ENCODE measurements around the gene PCLO. TPM values are rescaled to one million over a fixed set of nuclear protein-coding genes. Genes with fewer than 3 reads are reported as not detected.
"Not testable (repeated sequence)": the region's sequence is repeated elsewhere in the genome, so short reads cannot be mapped to it uniquely, and the experiment has no call there.

The PCLO gene
- total RNA-seq, 1 donor from 2014 or later = 1.7 TPM

GRCh38 chr7:83148776-83149175 is 13.9 kb downstream of the PCLO start:
- DNase-seq (ENCODE audit: missing footprints) = no peak
- intact Hi-C loops (cut with DNase I) = no loop called here
- ATAC-seq = no peak

- intact Hi-C loops (cut with DNase I) = no loop called here
- DNase-seq (ENCODE audit: missing footprints) (no peak), ATAC-seq (no peak)
Measured at GRCh38 chr7:83143107-83143506, 19.6 kb downstream of the PCLO start.

- DNase-seq (ENCODE audit: missing footprints) (no peak), ATAC-seq (no peak)
- intact Hi-C loops (cut with DNase I) = no loop called here
Measured at GRCh38 chr7:83142365-83142764, 20.3 kb downstream of the PCLO start.

GRCh38 chr7:83141927-83142326 is 20.8 kb downstream of the PCLO start:
- ATAC-seq = no peak
- no peak for DNase-seq (ENCODE audit: missing footprints)
- intact Hi-C loops (cut with DNase I) = no loop called here

GRCh38 chr7:83130623-83131545 is 31.8 kb downstream of the PCLO start:
- intact Hi-C loops (cut with DNase I) = no loop called here
- ATAC-seq (no peak), DNase-seq (ENCODE audit: missing footprints) (no peak)

GRCh38 chr7:83130191-83130590 is 32.5 kb downstream of the PCLO start:
- ATAC-seq = no peak
- intact Hi-C loops (cut with DNase I) = no loop called here
- no peak for DNase-seq (ENCODE audit: missing footprints)

GRCh38 chr7:83119494-83119893 is 43.2 kb downstream of the PCLO start:
- intact Hi-C loops (cut with DNase I) = no loop called here
- ATAC-seq (no peak), DNase-seq (ENCODE audit: missing footprints) (no peak)

- intact Hi-C loops (cut with DNase I) = no loop called here
- ATAC-seq = no peak
- no peak for DNase-seq (ENCODE audit: missing footprints)
Measured at GRCh38 chr7:83119026-83119382, 43.7 kb downstream of the PCLO start.

- intact Hi-C loops (cut with DNase I) = no loop called here
- no peak for DNase-seq (ENCODE audit: missing footprints)
- ATAC-seq = no peak
Measured at GRCh38 chr7:83118347-83119025, 44.2 kb downstream of the PCLO start.

- intact Hi-C loops (cut with DNase I) = no loop called here
- ATAC-seq (no peak), DNase-seq (ENCODE audit: missing footprints) (no peak)
Measured at GRCh38 chr7:83117466-83117865, 45.2 kb downstream of the PCLO start.

GRCh38 chr7:83111391-83111790 is 51.3 kb downstream of the PCLO start:
- DNase-seq (ENCODE audit: missing footprints) = no peak
- no peak for ATAC-seq
- intact Hi-C loops (cut with DNase I) = no loop called here

GRCh38 chr7:83109352-83109751 is 53.3 kb downstream of the PCLO start:
- DNase-seq (ENCODE audit: missing footprints) (no peak), ATAC-seq (no peak)
- intact Hi-C loops (cut with DNase I) = no loop called here

- intact Hi-C loops (cut with DNase I) = no loop called here
- no peak for ATAC-seq
Measured at GRCh38 chr7:83105948-83106347, 56.7 kb downstream of the PCLO start.

GRCh38 chr7:83105063-83105462 is 57.6 kb downstream of the PCLO start:
- intact Hi-C loops (cut with DNase I) = no loop called here
- DNase-seq (ENCODE audit: missing footprints) = no peak
- no peak for ATAC-seq

More at GRCh38 chr7:83105948-83106347, 56.7 kb downstream of the PCLO start:
- no peak for DNase-seq (ENCODE audit: missing footprints)

- intact Hi-C loops (cut with DNase I) = no loop called here
- DNase-seq (ENCODE audit: missing footprints) (no peak), ATAC-seq (no peak)
Measured at GRCh38 chr7:83101530-83101929, 61.2 kb downstream of the PCLO start.

- ATAC-seq (no peak), DNase-seq (ENCODE audit: missing footprints) (no peak)
- intact Hi-C loops (cut with DNase I) = no loop called here
Measured at GRCh38 chr7:83096065-83096580, 66.6 kb downstream of the PCLO start.

- intact Hi-C loops (cut with DNase I) = no loop called here
- DNase-seq (ENCODE audit: missing footprints) (no peak), ATAC-seq (no peak)
Measured at GRCh38 chr7:83085299-83085698, 77.4 kb downstream of the PCLO start.

GRCh38 chr7:83079879-83080278 is 82.8 kb downstream of the PCLO start:
- ATAC-seq; DNase-seq (ENCODE audit: missing footprints); intact Hi-C loops (cut with DNase I): not testable (repeated sequence)

- DNase-seq (ENCODE audit: missing footprints) = no peak
- no peak for ATAC-seq
- intact Hi-C loops (cut with DNase I) = no loop called here
Measured at GRCh38 chr7:83077328-83077727, 85.4 kb downstream of the PCLO start.

All from Right ventricle myocardium inferior (tissue), 1 donor.